ENCODE results near the gene AMPH.
"Not testable (repeated sequence)": the region's sequence is repeated elsewhere in the genome, so short reads cannot be mapped to it uniquely, and the experiment has no call there.

AMPH gene

DNA sequence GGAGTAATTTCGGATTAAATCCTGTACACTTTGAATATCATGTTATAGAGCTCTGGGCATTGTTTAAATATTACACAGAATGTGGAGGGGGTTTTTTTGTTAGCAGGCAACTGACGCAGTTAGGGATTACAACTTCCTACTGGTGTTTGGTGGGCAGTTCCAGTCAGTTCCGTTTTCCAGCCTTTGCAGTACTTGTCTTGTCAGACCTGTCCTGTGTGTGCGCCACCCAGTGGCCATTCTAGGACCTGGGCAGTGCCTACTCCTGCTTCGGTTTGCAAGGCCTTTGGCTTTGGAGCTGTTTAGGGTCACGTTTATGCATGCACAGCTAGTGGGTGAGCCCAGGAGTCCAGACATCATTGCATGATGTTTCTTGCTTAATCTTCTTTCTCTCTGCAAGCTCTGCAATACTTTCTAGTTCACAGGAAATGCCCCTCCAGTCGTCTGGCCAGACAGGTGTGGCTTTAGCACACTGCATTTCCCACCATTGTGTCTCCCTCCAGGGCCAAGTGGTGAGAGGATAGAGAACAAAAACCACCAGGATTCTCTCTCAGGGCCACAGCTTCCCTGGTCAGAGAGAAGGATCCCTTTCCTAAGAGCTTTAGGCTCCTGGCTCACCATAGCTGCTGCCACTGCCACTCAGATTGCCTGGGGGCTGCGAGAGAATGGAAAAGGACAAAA, 261.2 kb downstream of the AMPH start:
- peak; percentile 92 for FAIRE-seq
- peak; percentile 37 for DNase-seq (ENCODE audit: insufficient read length, low spot score)
- TF ChIP-seq PAX5 (IDR thresholded peaks at IDR 0.05; ENCODE audit: insufficient read depth, low read length, severe bottlenecking) (no peak), SPI1 (IDR thresholded peaks at IDR 0.05; ENCODE audit: low read depth, low read length) (peak; percentile 81)

DNA sequence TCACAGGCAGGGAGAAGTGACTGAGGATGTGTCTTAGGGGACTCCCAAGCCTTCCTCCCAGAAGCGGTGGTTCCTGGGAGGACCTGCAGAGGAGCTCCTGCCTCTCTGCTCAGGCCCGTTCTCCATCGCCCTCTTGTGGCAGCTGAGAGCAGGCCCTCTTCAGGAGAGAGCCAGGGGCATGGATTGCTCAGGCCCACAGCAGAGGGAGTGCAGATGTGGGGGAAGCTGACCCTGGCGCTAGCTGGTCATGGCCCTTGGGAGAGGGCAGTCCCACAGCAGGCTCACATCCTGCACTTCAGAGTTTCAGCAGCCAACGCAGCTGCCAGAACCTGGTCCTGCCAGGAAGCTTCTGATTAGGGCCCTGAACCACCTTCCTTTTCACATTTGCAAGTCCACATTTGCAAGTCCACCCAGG, 263.0 kb downstream of the AMPH start:
- FAIRE-seq, result peak; percentile 69
- peak; percentile 25 for DNase-seq (ENCODE audit: insufficient read length, low spot score)

DNA sequence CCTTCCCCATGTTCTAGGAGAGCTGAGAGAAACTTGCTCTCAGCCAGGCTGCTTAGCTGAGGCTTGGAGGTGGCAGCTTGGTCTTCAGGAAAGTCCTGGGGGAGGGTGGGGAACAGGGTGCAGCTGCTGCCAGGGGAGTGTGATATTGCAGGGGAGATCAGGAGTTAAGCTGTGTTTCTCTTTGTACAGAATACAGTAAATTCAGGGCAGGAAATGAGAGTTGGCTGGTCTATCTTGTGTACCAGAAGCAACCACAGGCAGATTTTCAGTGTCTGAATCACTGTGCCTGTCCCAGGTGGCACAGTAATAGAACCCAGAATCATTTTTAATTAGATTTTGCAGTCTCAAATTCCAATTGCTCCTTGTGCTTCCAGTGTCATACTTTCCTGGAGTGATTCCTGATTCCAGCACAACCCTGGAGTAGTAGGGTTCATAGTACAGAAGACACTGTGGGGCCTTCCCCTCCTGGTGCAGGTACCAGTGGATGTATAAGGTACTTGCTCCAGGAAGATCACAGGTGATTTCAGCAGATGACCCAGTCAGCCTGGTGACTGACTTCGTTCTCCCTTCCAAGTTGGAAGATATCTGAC, 263.8 kb downstream of the AMPH start:
- DNase-seq (ENCODE audit: insufficient read length, low spot score) (no peak), FAIRE-seq (peak; percentile 73)
- TF ChIP-seq SPI1 (IDR thresholded peaks at IDR 0.05; ENCODE audit: low read depth, low read length) (0 out of 2 replicates have a peak, but pooled peaks have one; percentile 24), POLR2A (IDR thresholded peaks at IDR 0.05; ENCODE audit: low read depth, low read length) (no peak), TAF1 (IDR thresholded peaks at IDR 0.05; ENCODE audit: low read depth, low read length) (no peak)

More for the DNA sequence above, 263.0 kb downstream of the AMPH start:
- TF ChIP-seq SPI1 (IDR thresholded peaks at IDR 0.05; ENCODE audit: low read depth, low read length) (no peak), PAX5 (IDR thresholded peaks at IDR 0.05; ENCODE audit: insufficient read depth, low read length, severe bottlenecking) (no peak), POLR2A (IDR thresholded peaks at IDR 0.05; ENCODE audit: low read depth, low read length) (no peak), TAF1 (IDR thresholded peaks at IDR 0.05; ENCODE audit: low read depth, low read length) (no peak), POU2F2 (IDR thresholded peaks at IDR 0.05; ENCODE audit: low read depth, low read length) (no peak), POLR2AphosphoS5 (IDR thresholded peaks at IDR 0.05; ENCODE audit: low read depth, low read length) (no peak)

DNA sequence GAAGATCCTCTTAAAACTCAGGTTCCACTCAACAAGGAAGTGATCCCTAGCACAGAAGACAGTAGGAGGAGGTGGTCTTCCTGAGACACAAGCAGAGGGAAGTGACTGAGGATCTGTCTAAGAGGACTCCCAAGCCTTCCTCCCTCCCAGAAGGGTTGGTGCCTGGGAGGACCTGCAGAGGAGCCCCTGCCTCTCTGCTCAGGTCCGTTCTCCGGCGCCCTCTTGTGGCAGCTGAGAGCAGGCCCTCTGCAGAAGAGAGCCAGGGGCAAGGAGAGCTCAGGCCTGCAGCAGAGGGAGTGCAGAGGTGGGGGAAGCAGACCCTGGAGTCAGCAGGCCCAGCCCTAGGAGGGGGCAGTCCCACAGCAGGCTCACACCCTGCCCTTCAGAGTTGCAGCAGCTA, 267.8 kb downstream of the AMPH start:
- not testable (repeated sequence) for FAIRE-seq; DNase-seq (ENCODE audit: insufficient read length, low spot score)

- FAIRE-seq, result peak; percentile 81
- DNase-seq (ENCODE audit: insufficient read length, low spot score), result not testable (repeated sequence)
Measured at GRCh38 chr7:38362611-38363237, 268.4 kb downstream of the AMPH start.

DNA sequence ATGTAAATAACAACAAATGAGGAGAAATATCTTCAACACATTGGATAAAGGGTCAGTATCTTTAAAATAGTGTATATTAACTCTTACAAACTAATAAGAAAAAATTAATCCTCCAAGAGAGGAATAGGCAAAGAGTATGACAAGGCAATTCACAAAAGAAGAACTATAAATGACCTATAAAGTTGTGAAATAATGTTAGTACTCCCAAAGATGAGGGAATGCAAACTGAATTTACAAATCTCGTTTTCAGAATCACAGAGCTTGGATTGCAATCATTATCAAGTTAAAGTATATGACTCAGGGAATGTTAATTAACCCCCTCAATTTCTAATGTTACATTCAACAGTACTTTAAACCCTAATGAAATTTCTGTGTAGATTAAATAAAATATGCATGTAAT, 270.4 kb downstream of the AMPH start:
- no peak for FAIRE-seq
- DNase-seq (ENCODE audit: insufficient read length, low spot score), result no peak
- no peak for TF ChIP-seq PAX5 (IDR thresholded peaks at IDR 0.05; ENCODE audit: insufficient read depth, low read length, severe bottlenecking)
- TF ChIP-seq POLR2A (IDR thresholded peaks at IDR 0.05; ENCODE audit: low read depth, low read length), result no peak
- TF ChIP-seq SPI1 (IDR thresholded peaks at IDR 0.05; ENCODE audit: low read depth, low read length), result no peak
- TF ChIP-seq POLR2AphosphoS5 (IDR thresholded peaks at IDR 0.05; ENCODE audit: low read depth, low read length), result no peak
- no peak for TF ChIP-seq TAF1 (IDR thresholded peaks at IDR 0.05; ENCODE audit: low read depth, low read length)
- TF ChIP-seq POU2F2 (IDR thresholded peaks at IDR 0.05; ENCODE audit: low read depth, low read length), result no peak

DNA sequence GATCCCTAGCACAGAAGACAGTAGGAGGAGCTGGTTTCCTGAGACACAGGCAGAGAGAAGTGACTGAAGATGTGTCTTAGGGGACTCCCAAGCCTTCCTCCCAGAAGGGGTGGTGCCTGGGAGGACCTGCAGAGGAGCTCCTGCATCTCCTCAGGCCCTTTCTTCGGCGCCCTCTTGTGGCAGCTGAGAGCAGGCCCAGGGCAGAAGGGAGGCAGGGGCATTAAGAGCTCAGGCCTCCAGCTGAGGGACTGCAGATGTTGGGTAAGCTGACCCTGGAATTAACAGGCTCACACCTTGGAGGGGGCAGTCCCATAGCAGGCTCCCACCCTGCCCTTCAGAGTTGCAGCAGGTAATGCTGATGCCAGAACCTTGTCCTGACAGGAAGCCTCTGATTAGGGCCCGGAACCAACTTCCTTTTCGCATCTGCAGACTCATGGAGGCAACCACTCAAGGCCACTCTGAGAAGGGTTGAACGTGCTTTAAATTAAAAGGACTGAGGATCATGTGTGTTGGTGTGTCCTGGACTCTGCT, 272.0 kb downstream of the AMPH start:
- not testable (repeated sequence) for DNase-seq (ENCODE audit: insufficient read length, low spot score)
- FAIRE-seq, result peak; percentile 94
- peak; percentile 30 for TF ChIP-seq SPI1 (IDR thresholded peaks at IDR 0.05; ENCODE audit: low read depth, low read length)

- not testable (repeated sequence) for DNase-seq (ENCODE audit: insufficient read length, low spot score)
- peak; percentile 80 for FAIRE-seq
Measured at GRCh38 chr7:38358273-38358831, 272.8 kb downstream of the AMPH start.

GRCh38 chr7:38354271-38354851, 276.8 kb downstream of the AMPH start:
- DNase-seq (ENCODE audit: insufficient read length, low spot score); FAIRE-seq: not testable (repeated sequence)

GRCh38 chr7:38353431-38353881, 277.7 kb downstream of the AMPH start:
- DNase-seq (ENCODE audit: insufficient read length, low spot score); FAIRE-seq: not testable (repeated sequence)

DNA sequence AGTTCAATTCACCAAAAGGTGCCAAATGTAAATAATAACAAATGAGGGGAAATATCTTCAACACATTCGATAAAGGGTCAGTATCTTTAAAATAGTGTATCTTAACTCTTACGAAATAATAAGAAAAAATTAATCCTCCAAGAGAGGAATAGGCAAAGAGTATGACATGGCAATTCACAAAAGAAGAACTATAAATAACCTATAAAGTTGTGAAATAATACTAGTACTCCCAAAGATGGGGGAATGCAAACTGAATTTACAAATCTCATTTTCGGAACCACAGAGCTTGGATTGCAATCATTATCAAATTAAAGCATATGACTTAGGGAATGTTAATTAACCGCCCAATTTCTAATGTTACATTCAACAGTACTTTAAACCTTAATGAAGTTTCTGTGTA, 279.6 kb downstream of the AMPH start:
- FAIRE-seq (no peak), DNase-seq (ENCODE audit: insufficient read length, low spot score) (no peak)
- TF ChIP-seq POLR2A (IDR thresholded peaks at IDR 0.05; ENCODE audit: low read depth, low read length) (no peak), TAF1 (IDR thresholded peaks at IDR 0.05; ENCODE audit: low read depth, low read length) (no peak), POLR2AphosphoS5 (IDR thresholded peaks at IDR 0.05; ENCODE audit: low read depth, low read length) (no peak), PAX5 (IDR thresholded peaks at IDR 0.05; ENCODE audit: insufficient read depth, low read length, severe bottlenecking) (no peak), SPI1 (IDR thresholded peaks at IDR 0.05; ENCODE audit: low read depth, low read length) (no peak), POU2F2 (IDR thresholded peaks at IDR 0.05; ENCODE audit: low read depth, low read length) (no peak)

GRCh38 chr7:38350777-38351176, 280.4 kb downstream of the AMPH start:
- not testable (repeated sequence) for FAIRE-seq; DNase-seq (ENCODE audit: insufficient read length, low spot score)

Data from GM12891 (cell line).